Upper lobe of left lung (tissue), 6 donors: ENCODE data around the gene RNU4-1. TPM values are rescaled to one million over a fixed set of nuclear protein-coding genes. Genes with fewer than 3 reads are reported as not detected.
"Not testable (repeated sequence)": the region's sequence is repeated elsewhere in the genome, so short reads cannot be mapped to it uniquely, and the experiment has no call there.

ENCODE experiments used
- ATAC-seq, 2 donors: fragments of 200-7000 bp; cut with Tn5 transposase; one replicate each; pipeline ENCODE4 v1.9.1; 2022; ENCODE audit warnings: mild to moderate bottlenecking in 2 of 2, moderate library complexity in 2 of 2; ENCODE audit not compliant: low FRiP score in 2 of 2
- DNase-seq, 2 donors: peaks; one replicate each; pipeline ENCODE4 v3.0.0-alpha.2; 2019 to 2020
- H3K27ac ChIP-seq, 4 donors: fragments of 200-600 bp; sonication (generic); one replicate each; pipeline ENCODE4 v1.5.1; 2016 to 2019
- H3K27me3 ChIP-seq, 4 donors: fragments of 200-600 bp; sonication (generic); one replicate each; pipeline ENCODE4 v1.5.1; 2017 to 2019
- H3K36me3 ChIP-seq, 4 donors: fragments of 200-600 bp; sonication (generic); one replicate each; pipeline ENCODE4 v1.5.1; 2016 to 2019
- H3K4me1 ChIP-seq, 4 donors: fragments of 200-600 bp; sonication (generic); one replicate each; pipeline ENCODE4 v1.5.1; 2018 to 2019
- H3K4me3 ChIP-seq, 4 donors: fragments of 200-600 bp; sonication (generic); one replicate each; pipeline ENCODE4 v1.5.1; 2017 to 2019; ENCODE audit warnings: mild to moderate bottlenecking in 2 of 4, moderate library complexity in 1 of 4
- H3K9me3 ChIP-seq, 4 donors: fragments of 200-600 bp; sonication (generic); one replicate each; pipeline ENCODE4 v1.5.1; 2018 to 2019
- CTCF ChIP-seq, 6 experiments: fragments of 450-650 bp in 4 of 6; fragments of 200-600 bp in 2 of 6; sonication (generic) in 2 of 6; IDR thresholded peaks; one replicate each; pipeline ENCODE4 v1.5.1; 2016 to 2019; ENCODE audit warnings: antibody characterized with exemption in 6 of 6
- EP300 ChIP-seq, 4 donors: sonication (generic); formaldehyde crosslinking; IDR thresholded peaks; one replicate each; pipeline ENCODE4 v1.5.1; 2017; ENCODE audit warnings: antibody characterized with exemption in 4 of 4, control low read depth in 2 of 4
- POLR2A ChIP-seq, 4 donors: fragments of 450-650 bp; IDR thresholded peaks; one replicate each; pipeline ENCODE4 v1.5.1; 2016 to 2017; ENCODE audit warnings: antibody characterized with exemption in 4 of 4, mild to moderate bottlenecking in 2 of 4
- POLR2AphosphoS5 ChIP-seq, 2 donors: sonication (generic); formaldehyde crosslinking; IDR thresholded peaks; one replicate each; pipeline ENCODE4 v1.5.1; 2017; ENCODE audit warnings: antibody characterized with exemption in 2 of 2
- WGBS, 2 donors: methylation state at CpG; one replicate each; pipeline ENCODE4 v1.1.5; 2017 to 2018; 5-methylcytosine and 5-hydroxymethylcytosine counted together
- small RNA-seq, 4 donors: library from RNA; depleted of rRNA; stranded (forward); fragments of <200 nt; gene quantifications; one replicate each; pipeline ENCODE3, GENCODE V24; 2016
- total RNA-seq, 6 donors: library from RNA; depleted of rRNA in 4 of 6; stranded (reverse); fragments of >200 nt in 4 of 6; gene quantifications; one replicate each; pipeline versions ENCODE4 v1.1.0 to v1.2.1, GENCODE V29; 2016 to 2021
- donor health status: DM: no; HTN: no; CAD: no; lungs with moderate emphysema.
- donor health status: DM: no; HTN: yes; CAD: no; lungs with severe emphysema.

RNU4-1 gene
- total RNA-seq, 6 donors from 2014 or later: under 0.01 to 4,461 (median under 0.01) TPM

- Histone ChIP-seq H3K9me3 (no peaks in the 10 kb centered on the region), H3K36me3 (no peaks in the 10 kb centered on the region), H3K27me3 (no peaks in the 10 kb centered on the region), H3K4me1 (peaks cover 58 to 91% (median 74%) of the 10 kb centered on the region in 4 donors), H3K4me3 (no peak overlapping the region), H3K27ac (peak overlapping the region; percentile 82 to 95 (median 88))
- WGBS, 2 donors: 73 to 78% methylated on average over 6 of the region's 6 CpGs
- DNase-seq (no peak), ATAC-seq (peak in 1 of 2 donors; percentile 67)
- TF ChIP-seq POLR2A (IDR thresholded peaks at IDR 0.05) (no peak), EP300 (IDR thresholded peaks at IDR 0.05) (no peak), POLR2AphosphoS5 (IDR thresholded peaks at IDR 0.05) (no peak), CTCF (IDR thresholded peaks at IDR 0.05) (no peak)
Measured at GRCh38 chr12:120247621-120248030, 45.4 kb downstream of the RNU4-1 start.

- ATAC-seq (no peak), DNase-seq (no peak)
- TF ChIP-seq CTCF (IDR thresholded peaks at IDR 0.05) (no peak), POLR2AphosphoS5 (IDR thresholded peaks at IDR 0.05) (no peak), EP300 (IDR thresholded peaks at IDR 0.05) (no peak), POLR2A (IDR thresholded peaks at IDR 0.05) (no peak)
- H3K27me3 ChIP-seq: no peaks in the 10 kb centered on the region
- H3K4me3 ChIP-seq: no peak overlapping the region
- no peaks in the 10 kb centered on the region for H3K36me3 ChIP-seq
- WGBS, 2 donors: 64 to 71% methylated on average over 3 of the region's 3 CpGs
- H3K9me3 ChIP-seq: no peaks in the 10 kb centered on the region
- peak overlapping the region; percentile 82 to 95 (median 88) for H3K27ac ChIP-seq
- H3K4me1 ChIP-seq: peaks cover 57 to 91% (median 74%) of the 10 kb centered on the region in 4 donors
Measured at GRCh38 chr12:120247183-120247582, 45.9 kb downstream of the RNU4-1 start.

GRCh38 chr12:120246705-120247104 lies 46.3 kb downstream of the RNU4-1 start:
- H3K4me1 ChIP-seq: peaks cover 57 to 89% (median 73%) of the 10 kb centered on the region in 4 donors
- WGBS, 2 donors: 64 to 66% methylated on average over 5 of the region's 5 CpGs
- not testable (repeated sequence) for H3K36me3 ChIP-seq, H3K4me3 ChIP-seq, H3K27me3 ChIP-seq, ATAC-seq, H3K9me3 ChIP-seq, DNase-seq
- peak overlapping the region in 2 of 4 donors; percentile 89 to 95 for H3K27ac ChIP-seq

Small RNA genes lying within 50 kb of the gene (small RNA-seq; reads per million reads assigned to genes)
- 1,022 to 4,171 (median 1,973) reads per million in 4 donors for gene RNU4-1
- 631 to 1,404 (median 814) reads per million in 4 donors for gene RNU4-2
- 0 reads per million in 4 donors for gene RNU6-1088P

Other genes starting within 250 kb of the RNU4-1 start
- gene RAB35, start 176.5 kb downstream of the RNU4-1 start, total RNA-seq: 10 to 100 TPM; 14.2 to 63.1 (median 23.2) TPM
- 100 to 1,000 TPM in 1 of 6 donors, 10 to 100 TPM in 5; 48.1 to 140 (median 69.6) TPM for gene GCN1, start 98.5 kb downstream of the RNU4-1 start, total RNA-seq
- 1,000 to 10,000 TPM; 1,008 to 2,508 (median 1,628) TPM for gene RPLP0, start 92.1 kb downstream of the RNU4-1 start, total RNA-seq
- 100 to 1,000 TPM in 4 of 6 donors, 10 to 100 TPM in 2; 67.8 to 210 (median 116) TPM for gene PXN, start 27.5 kb downstream of the RNU4-1 start, total RNA-seq
- gene RNU4-2, start 1.3 kb downstream of the RNU4-1 start, total RNA-seq: over 10,000 TPM in 1 of 6 donors, 1,000 to 10,000 TPM in 1, under 1 TPM in 4; under 0.01 to 11,449 (median under 0.01) TPM
- 1 to 10 TPM in 5 of 6 donors, under 1 TPM in 1; 1.00 to 5.2 (median 2.9) TPM for gene SIRT4, start 9.1 kb upstream of the RNU4-1 start, total RNA-seq
- gene PLA2G1B, start 34.5 kb upstream of the RNU4-1 start, total RNA-seq: 100 to 1,000 TPM in 2 of 6 donors, 10 to 100 TPM in 4; 10.5 to 412 (median 70.3) TPM
- under 1 TPM in 5 of 6 donors, not detected in 1; 0.43 to 0.91 (median 0.49) TPM for gene MSI1, start 75.9 kb upstream of the RNU4-1 start, total RNA-seq
- 100 to 1,000 TPM; 131 to 733 (median 324) TPM for gene COX6A1, start 144.9 kb upstream of the RNU4-1 start, total RNA-seq
- 10 to 100 TPM in 4 of 6 donors, 1 to 10 TPM in 1, not detected in 1; 5.2 to 21.1 (median 18.7) TPM for gene TRIAP1, start 153.1 kb upstream of the RNU4-1 start, total RNA-seq
- 10 to 100 TPM; 11.8 to 35.6 (median 22.5) TPM for gene GATC, start 153.2 kb upstream of the RNU4-1 start, total RNA-seq
- gene SRSF9, start 176.5 kb upstream of the RNU4-1 start, total RNA-seq: 100 to 1,000 TPM in 4 of 6 donors, 10 to 100 TPM in 2; 74.5 to 127 (median 107) TPM
- 100 to 1,000 TPM in 5 of 6 donors, 10 to 100 TPM in 1; 61.5 to 330 (median 176) TPM for gene DYNLL1, start 202.9 kb upstream of the RNU4-1 start, total RNA-seq
- gene COQ5, start 235.9 kb upstream of the RNU4-1 start, total RNA-seq: 10 to 100 TPM in 5 of 6 donors, 1 to 10 TPM in 1; 7.5 to 26.0 (median 16.3) TPM
- 100 to 1,000 TPM; 189 to 456 (median 243) TPM for gene RNF10, start 241.1 kb upstream of the RNU4-1 start, total RNA-seq